Mesendoderm (in vitro differentiated cells): ENCODE results near the gene INHBC.
"Not testable (repeated sequence)": the region's sequence is repeated elsewhere in the genome, so short reads cannot be mapped to it uniquely, and the experiment has no call there.

Source experiments
- DNase-seq: peaks from one replicate; pipeline ENCODE4 v3.0.0; 2013
- H2AK5ac ChIP-seq: 2 replicates; pipeline ENCODE4 v1.6.1; 2013; ENCODE audit warnings: low read length, inconsistent platforms
- H2BK120ac ChIP-seq: 2 replicates; pipeline ENCODE4 v1.6.1; 2013; ENCODE audit warnings: low read depth, mild to moderate bottlenecking, low read length, moderate library complexity, mixed read lengths
- H2BK15ac ChIP-seq: replicated peaks from 2 replicates; pipeline ENCODE4 v1.6.1; 2013; ENCODE audit warnings: low read depth, mild to moderate bottlenecking, moderate library complexity
- H2BK5ac ChIP-seq: 2 replicates; pipeline ENCODE4 v1.6.1; 2013; ENCODE audit warnings: low read length, inconsistent platforms
- H3K18ac ChIP-seq: 2 replicates; pipeline ENCODE4 v1.6.1; 2013; ENCODE audit warnings: mild to moderate bottlenecking, low read length, mixed read lengths
- H3K23ac ChIP-seq: one replicate; pipeline ENCODE4 v1.6.1; 2013; ENCODE audit warnings: low read length
- H3K27ac ChIP-seq: 2 replicates; pipeline ENCODE4 v1.5.1; 2013; ENCODE audit warnings: low read depth, mild to moderate bottlenecking, inconsistent platforms, low read length, moderate library complexity
- H3K27me3 ChIP-seq: 2 replicates; pipeline ENCODE4 v1.6.1; 2013; ENCODE audit warnings: low read length, control low read depth, mild to moderate bottlenecking, inconsistent platforms; ENCODE audit not compliant: insufficient read depth, poor library complexity
- H3K36me3 ChIP-seq: 2 replicates; pipeline ENCODE4 v1.6.1; 2013; ENCODE audit warnings: low read length, inconsistent platforms; ENCODE audit not compliant: control insufficient read depth, insufficient read depth
- H3K4ac ChIP-seq: one replicate; pipeline ENCODE4 v1.6.1; 2013; ENCODE audit warnings: low read depth, mild to moderate bottlenecking, low read length, moderate library complexity
- H3K4me1 ChIP-seq: 2 replicates; pipeline ENCODE4 v1.6.1; 2013; ENCODE audit warnings: low read depth, low read length, inconsistent platforms; ENCODE audit not compliant: control insufficient read depth
- H3K4me2 ChIP-seq: 2 replicates; pipeline ENCODE4 v1.6.1; 2013; ENCODE audit warnings: low read length
- H3K4me3 ChIP-seq: 2 replicates; pipeline ENCODE4 v1.5.1; 2013; ENCODE audit warnings: mild to moderate bottlenecking, low read length
- H3K56ac ChIP-seq: one replicate; pipeline ENCODE4 v1.6.1; 2013; ENCODE audit warnings: low read length
- H3K79me1 ChIP-seq: 2 replicates; pipeline ENCODE4 v1.6.1; 2013; ENCODE audit warnings: low read length, inconsistent platforms
- H3K79me2 ChIP-seq: 2 replicates; pipeline ENCODE4 v1.6.1; 2013; ENCODE audit warnings: mild to moderate bottlenecking, low read length; ENCODE audit not compliant: control insufficient read depth, insufficient read depth
- H3K9ac ChIP-seq: 2 replicates; pipeline ENCODE4 v1.6.1; 2013; ENCODE audit warnings: low read length, inconsistent platforms
- H4K5ac ChIP-seq: one replicate; pipeline ENCODE4 v1.6.1; 2013; ENCODE audit warnings: low read length
- H4K8ac ChIP-seq: one replicate; pipeline ENCODE4 v1.6.1; 2013; ENCODE audit warnings: low read depth, mild to moderate bottlenecking, control low read depth, low read length, moderate library complexity
- WGBS: extraction: QIAGEN DNeasy Blood & Tissue Kit; methylation state at CpG from one replicate; pipeline ENCODE4 v1.1.7; 2013; ENCODE audit warnings: low lambda C conversion rate, missing lambda C conversion rate; ENCODE audit not compliant: insufficient coverage; ENCODE audit errors: extremely low coverage; 5-methylcytosine and 5-hydroxymethylcytosine counted together

INHBC gene

DNA sequence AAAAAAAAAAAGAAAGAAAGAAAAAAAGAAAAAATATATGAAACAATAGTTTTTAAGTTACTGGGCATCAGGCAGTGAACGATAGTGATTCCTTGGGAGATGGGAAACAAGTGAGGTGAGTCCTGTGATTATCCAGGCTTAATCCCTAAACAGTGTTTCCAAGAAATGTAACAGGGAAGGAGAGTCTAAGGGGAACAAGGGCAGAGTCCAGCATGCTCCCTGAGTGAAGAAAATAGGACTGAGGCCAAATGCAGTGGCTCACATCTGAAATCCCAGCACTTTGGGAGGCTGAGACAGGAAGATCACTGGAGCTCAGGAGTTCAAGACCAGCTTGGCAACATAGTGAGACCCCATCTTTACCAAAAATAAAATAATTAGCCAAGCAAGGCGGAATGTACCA is 44.4 kb upstream of the INHBC start:
- Histone ChIP-seq H3K27me3 (no peaks in the 10 kb centered on the region), H3K18ac (no peak overlapping the region), H3K79me2 (no peaks in the 10 kb centered on the region), H4K8ac (no peak overlapping the region), H3K4me3 (no peak overlapping the region), H3K9ac (no peak overlapping the region), H3K79me1 (no peaks in the 10 kb centered on the region), H3K56ac (peak overlapping the region; percentile 56), H2BK5ac (no peak overlapping the region), H4K5ac (no peak overlapping the region), H3K36me3 (no peaks in the 10 kb centered on the region), H3K23ac (no peak overlapping the region), H2BK15ac (no peak overlapping the region), H2BK120ac (no peak overlapping the region), H2AK5ac (no peak overlapping the region), H3K4me2 (no peak overlapping the region), H3K27ac (no peak overlapping the region), H3K4me1 (peaks cover 6% of the 10 kb centered on the region), H3K4ac (no peak overlapping the region)
- DNase-seq = no peak
- no CpG with 5 or more reads among the region's 2 CpGs for WGBS

DNA sequence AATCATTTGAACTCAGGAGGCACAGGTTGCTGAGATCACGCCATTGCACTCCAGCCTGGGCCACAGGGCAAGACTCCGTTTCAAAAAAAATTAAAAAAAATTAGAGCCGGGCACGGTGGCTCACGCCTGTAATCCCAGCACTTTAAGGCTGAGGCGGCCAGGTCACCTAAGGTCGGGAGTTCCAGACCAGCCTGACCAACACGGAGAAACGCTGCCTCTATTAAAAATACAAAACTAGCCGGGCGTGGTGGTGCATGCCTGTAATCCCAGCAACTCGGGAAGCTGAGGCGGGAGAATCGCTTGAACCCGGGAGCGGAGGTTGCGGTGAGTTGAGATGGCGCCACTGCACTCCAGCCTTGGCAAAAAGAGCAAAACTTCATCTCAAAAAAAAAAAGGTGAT is 39.5 kb upstream of the INHBC start:
- no peaks in the 10 kb centered on the region for H3K79me2 ChIP-seq
- no peaks in the 10 kb centered on the region for H3K36me3 ChIP-seq
- H3K56ac ChIP-seq = no peak overlapping the region
- no peak overlapping the region for H3K4me3 ChIP-seq
- H3K4ac ChIP-seq = no peak overlapping the region
- no CpG with 5 or more reads among the region's 18 CpGs for WGBS
- no peak overlapping the region for H2BK15ac ChIP-seq
- H3K27me3 ChIP-seq = no peaks in the 10 kb centered on the region
- H4K5ac ChIP-seq = no peak overlapping the region
- H3K9ac ChIP-seq = no peak overlapping the region
- no peak overlapping the region for H2AK5ac ChIP-seq
- H3K23ac ChIP-seq = no peak overlapping the region
- DNase-seq = no peak
- peaks cover 2% of the 10 kb centered on the region for H3K4me1 ChIP-seq
- H3K79me1 ChIP-seq = no peaks in the 10 kb centered on the region
- no peak overlapping the region for H3K18ac ChIP-seq
- H2BK5ac ChIP-seq = no peak overlapping the region
- no peak overlapping the region for H3K27ac ChIP-seq
- no peak overlapping the region for H2BK120ac ChIP-seq
- H4K8ac ChIP-seq = no peak overlapping the region
- H3K4me2 ChIP-seq = no peak overlapping the region

DNA sequence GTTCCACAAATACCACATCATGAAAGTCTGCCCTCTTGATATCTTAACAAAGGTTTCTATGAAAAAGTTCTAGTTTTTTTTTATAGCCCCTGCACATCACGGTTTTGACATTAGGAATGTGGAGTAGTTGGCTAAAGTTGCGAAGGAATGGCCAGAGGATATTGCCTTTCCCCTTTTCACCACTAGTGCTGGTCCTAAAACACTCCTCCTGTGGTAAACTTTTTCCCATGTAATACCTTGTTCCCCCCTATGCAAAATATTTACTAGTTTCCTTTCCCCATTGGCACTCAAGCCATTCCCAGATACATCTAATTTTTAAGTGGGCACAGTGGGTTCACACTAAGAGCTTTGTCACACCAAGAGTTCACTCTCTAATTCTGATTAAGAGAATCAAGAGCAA is 37.1 kb upstream of the INHBC start:
- Histone ChIP-seq H3K4ac (no peak overlapping the region), H3K9ac (no peak overlapping the region), H3K4me1 (no peaks in the 10 kb centered on the region), H3K18ac (no peak overlapping the region), H3K27me3 (no peaks in the 10 kb centered on the region), H2BK15ac (no peak overlapping the region), H3K23ac (no peak overlapping the region), H4K5ac (no peak overlapping the region), H2BK5ac (no peak overlapping the region), H3K4me3 (no peak overlapping the region), H3K27ac (no peak overlapping the region), H3K56ac (no peak overlapping the region), H3K79me2 (no peaks in the 10 kb centered on the region), H3K4me2 (no peak overlapping the region), H4K8ac (no peak overlapping the region), H3K79me1 (peaks cover 2% of the 10 kb centered on the region), H3K36me3 (no peaks in the 10 kb centered on the region), H2AK5ac (no peak overlapping the region), H2BK120ac (no peak overlapping the region)
- DNase-seq = no peak
- no CpG with 5 or more reads among the region's 2 CpGs for WGBS

DNA sequence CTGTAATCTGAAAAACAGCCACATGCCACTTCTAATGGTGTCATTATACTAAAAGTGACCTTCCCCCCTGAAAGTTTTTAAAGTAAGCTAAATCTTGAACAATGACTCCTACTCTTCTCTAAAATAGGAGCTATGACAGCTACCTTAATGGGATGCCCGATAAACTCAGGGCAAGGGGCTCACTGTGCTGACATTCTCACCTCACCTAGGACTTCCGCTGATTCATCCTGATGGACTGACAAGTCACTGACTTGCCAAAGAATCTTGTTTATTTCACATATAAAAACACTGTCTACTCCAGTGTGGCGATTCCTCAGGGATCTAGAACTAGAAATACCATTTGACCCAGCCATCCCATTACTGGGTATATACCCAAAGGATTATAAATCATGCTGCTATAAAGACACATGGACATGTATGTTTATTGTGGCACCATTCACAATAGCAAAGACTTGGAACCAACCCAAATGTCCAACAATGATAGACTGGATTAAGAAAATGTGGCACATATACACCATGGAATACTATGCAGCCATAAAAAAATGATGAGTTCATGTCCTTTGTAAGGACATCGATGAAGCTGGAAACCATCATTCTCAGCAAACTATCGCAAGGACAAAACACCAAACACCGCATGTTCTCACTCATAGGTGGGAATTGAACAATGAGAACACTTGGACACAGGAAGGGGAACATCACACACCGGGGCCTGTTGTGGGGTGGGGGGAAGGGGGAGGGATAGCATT is 34.7 kb upstream of the INHBC start:
- peak; percentile 3 for DNase-seq
- H2AK5ac ChIP-seq, H3K79me1 ChIP-seq, H3K4me3 ChIP-seq, H3K9ac ChIP-seq, H3K4me1 ChIP-seq, H3K79me2 ChIP-seq, H3K27me3 ChIP-seq, H3K27ac ChIP-seq, H3K56ac ChIP-seq, H4K5ac ChIP-seq, H2BK120ac ChIP-seq, H3K23ac ChIP-seq, H3K4ac ChIP-seq, H4K8ac ChIP-seq, H2BK5ac ChIP-seq, H3K18ac ChIP-seq, H3K4me2 ChIP-seq, H3K36me3 ChIP-seq, H2BK15ac ChIP-seq: not testable (repeated sequence)
- WGBS = no CpG with 5 or more reads among the region's 7 CpGs

DNA sequence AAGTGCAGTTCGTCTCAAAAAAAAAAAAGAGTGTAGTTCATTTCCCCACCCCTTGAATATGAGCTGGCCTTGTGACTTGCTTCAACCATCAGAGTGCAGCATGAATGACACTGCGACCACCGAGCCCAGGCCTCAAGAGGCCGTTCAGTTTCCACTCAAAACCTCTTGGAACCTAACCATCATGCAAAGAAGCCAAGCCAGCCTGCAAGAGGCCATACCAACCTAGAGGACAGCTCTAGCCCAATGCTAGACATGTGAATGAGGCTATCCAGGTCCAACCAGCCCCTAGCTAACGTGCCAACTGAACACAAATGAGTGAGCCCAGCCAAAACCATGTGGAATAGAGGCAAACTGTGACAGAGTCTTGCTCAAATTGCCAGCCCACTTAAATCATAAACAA is 33.4 kb upstream of the INHBC start:
- H3K4me3 ChIP-seq = no peak overlapping the region
- peaks cover 2% of the 10 kb centered on the region for H3K79me1 ChIP-seq
- H3K79me2 ChIP-seq = no peaks in the 10 kb centered on the region
- no peak overlapping the region for H3K56ac ChIP-seq
- H3K4ac ChIP-seq = no peak overlapping the region
- no peaks in the 10 kb centered on the region for H3K27me3 ChIP-seq
- no peak overlapping the region for H2AK5ac ChIP-seq
- no peak overlapping the region for H3K18ac ChIP-seq
- peak; percentile 2 for DNase-seq
- H2BK15ac ChIP-seq = no peak overlapping the region
- H3K9ac ChIP-seq = no peak overlapping the region
- no peak overlapping the region for H4K8ac ChIP-seq
- no peak overlapping the region for H3K4me2 ChIP-seq
- H3K23ac ChIP-seq = no peak overlapping the region
- no peaks in the 10 kb centered on the region for H3K4me1 ChIP-seq
- no peaks in the 10 kb centered on the region for H3K36me3 ChIP-seq
- no peak overlapping the region for H3K27ac ChIP-seq
- WGBS = no CpG with 5 or more reads among the region's 5 CpGs
- H4K5ac ChIP-seq = no peak overlapping the region
- H2BK120ac ChIP-seq = no peak overlapping the region
- H2BK5ac ChIP-seq = no peak overlapping the region

DNA sequence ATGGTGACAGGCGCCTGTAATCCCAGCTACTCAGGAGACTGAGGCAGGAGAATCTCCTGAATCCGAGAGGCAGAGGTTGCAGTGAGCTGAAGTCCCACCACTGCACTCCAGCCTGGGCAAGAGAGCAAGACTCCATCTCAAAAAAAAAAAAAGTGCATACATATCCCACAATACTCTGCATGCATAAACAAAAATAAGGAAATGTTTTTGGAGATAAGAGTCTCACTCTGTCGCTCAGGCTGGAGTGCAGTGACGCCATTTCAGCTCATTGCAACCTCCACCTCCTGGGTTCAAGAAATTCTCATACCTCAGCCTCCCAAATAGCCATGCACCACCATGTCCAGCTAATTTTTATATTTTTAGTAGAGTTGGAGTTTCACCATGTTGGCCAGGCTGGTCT is 32.4 kb upstream of the INHBC start:
- not testable (repeated sequence) for H3K4me3 ChIP-seq, H3K4me1 ChIP-seq, H3K79me1 ChIP-seq, H3K27ac ChIP-seq, H3K56ac ChIP-seq, H3K4ac ChIP-seq, H3K36me3 ChIP-seq, DNase-seq, H3K79me2 ChIP-seq, H4K8ac ChIP-seq, H3K18ac ChIP-seq, H2BK120ac ChIP-seq, H2AK5ac ChIP-seq, H2BK5ac ChIP-seq, H4K5ac ChIP-seq, H3K23ac ChIP-seq, H2BK15ac ChIP-seq, H3K4me2 ChIP-seq, H3K27me3 ChIP-seq, H3K9ac ChIP-seq
- no CpG with 5 or more reads among the region's 4 CpGs for WGBS
